Measurements from ENCODE around the gene LIX1.

The LIX1 gene

GRCh38 chr5:97124335-97124734, 18.1 kb downstream of the LIX1 start:
- Histone ChIP-seq H3K4me3 (ENCODE audit: low read length) (no peak overlapping the region), H3K9me3 (ENCODE audit: insufficient read depth, low read depth, low read length) (no peaks in the 10 kb centered on the region), H3K4me1 (ENCODE audit: insufficient read depth, low read length) (peaks cover 4% of the 10 kb centered on the region; the same call in 1 of the 2 replicates), H3K27ac (ENCODE audit: low read depth, low read length) (no peak overlapping the region), H3K36me3 (ENCODE audit: insufficient read depth, low read length) (no peaks in the 10 kb centered on the region; the same call in 1 of the 2 replicates), H3K9ac (ENCODE audit: low read depth, low read length) (no peak overlapping the region), H3K27me3 (ENCODE audit: insufficient read depth, low read length) (no peaks in the 10 kb centered on the region)
- WGBS, result 67% methylated on average over 2 of the region's 2 CpGs

GRCh38 chr5:97121848-97122247, 20.6 kb downstream of the LIX1 start:
- Histone ChIP-seq H3K9me3 (ENCODE audit: insufficient read depth, low read depth, low read length) (no peaks in the 10 kb centered on the region), H3K27ac (ENCODE audit: low read depth, low read length) (no peak overlapping the region), H3K4me1 (ENCODE audit: insufficient read depth, low read length) (peaks cover 4% of the 10 kb centered on the region; the same call in 1 of the 2 replicates), H3K9ac (ENCODE audit: low read depth, low read length) (no peak overlapping the region), H3K27me3 (ENCODE audit: insufficient read depth, low read length) (no peaks in the 10 kb centered on the region), H3K4me3 (ENCODE audit: low read length) (no peak overlapping the region), H3K36me3 (ENCODE audit: insufficient read depth, low read length) (no peaks in the 10 kb centered on the region; the same call in 1 of the 2 replicates)
- WGBS, result 90% methylated on average over 5 of the region's 5 CpGs

GRCh38 chr5:97120195-97120594, 22.2 kb downstream of the LIX1 start:
- H3K4me1 ChIP-seq (ENCODE audit: insufficient read depth, low read length), result peaks cover 4% of the 10 kb centered on the region; the same call in 1 of the 2 replicates
- no peak overlapping the region for H3K4me3 ChIP-seq (ENCODE audit: low read length)
- H3K9me3 ChIP-seq (ENCODE audit: insufficient read depth, low read depth, low read length), result no peaks in the 10 kb centered on the region
- 94% methylated on average over 2 of the region's 2 CpGs for WGBS
- no peaks in the 10 kb centered on the region; the same call in 1 of the 2 replicates for H3K36me3 ChIP-seq (ENCODE audit: insufficient read depth, low read length)
- no peaks in the 10 kb centered on the region for H3K27me3 ChIP-seq (ENCODE audit: insufficient read depth, low read length)
- H3K9ac ChIP-seq (ENCODE audit: low read depth, low read length), result no peak overlapping the region
- no peak overlapping the region for H3K27ac ChIP-seq (ENCODE audit: low read depth, low read length)

GRCh38 chr5:97119007-97119390, 23.4 kb downstream of the LIX1 start:
- H3K9me3 ChIP-seq (ENCODE audit: insufficient read depth, low read depth, low read length), result no peaks in the 10 kb centered on the region
- WGBS, result 91% methylated on average over 2 of the region's 2 CpGs
- no peak overlapping the region for H3K4me3 ChIP-seq (ENCODE audit: low read length)
- H3K27me3 ChIP-seq (ENCODE audit: insufficient read depth, low read length), result no peaks in the 10 kb centered on the region
- peaks cover 7% of the 10 kb centered on the region; the same call in 1 of the 2 replicates for H3K4me1 ChIP-seq (ENCODE audit: insufficient read depth, low read length)
- no peak overlapping the region for H3K9ac ChIP-seq (ENCODE audit: low read depth, low read length)
- no peaks in the 10 kb centered on the region; the same call in 1 of the 2 replicates for H3K36me3 ChIP-seq (ENCODE audit: insufficient read depth, low read length)
- no peak overlapping the region for H3K27ac ChIP-seq (ENCODE audit: low read depth, low read length)

- H3K27me3 ChIP-seq (ENCODE audit: insufficient read depth, low read length), result no peaks in the 10 kb centered on the region
- 83% methylated on average over 1 of the region's 2 CpGs for WGBS
- no peaks in the 10 kb centered on the region for H3K9me3 ChIP-seq (ENCODE audit: insufficient read depth, low read depth, low read length)
- H3K27ac ChIP-seq (ENCODE audit: low read depth, low read length), result no peak overlapping the region
- no peak overlapping the region for H3K9ac ChIP-seq (ENCODE audit: low read depth, low read length)
- 0 out of 2 replicates have a peak, but pooled peaks cover 6% of the 10 kb centered on the region for H3K4me1 ChIP-seq (ENCODE audit: insufficient read depth, low read length)
- H3K4me3 ChIP-seq (ENCODE audit: low read length), result no peak overlapping the region
- H3K36me3 ChIP-seq (ENCODE audit: insufficient read depth, low read length), result no peaks in the 10 kb centered on the region; the same call in 1 of the 2 replicates
These were observed 24.0 kb downstream of the LIX1 start for GRCh38 chr5:97118261-97119006.

GRCh38 chr5:97115932-97116331, 26.5 kb downstream of the LIX1 start:
- no peaks in the 10 kb centered on the region for H3K36me3 ChIP-seq (ENCODE audit: insufficient read depth, low read length)
- no peaks in the 10 kb centered on the region for H3K9me3 ChIP-seq (ENCODE audit: insufficient read depth, low read depth, low read length)
- H3K27ac ChIP-seq (ENCODE audit: low read depth, low read length), result no peak overlapping the region
- peaks cover 20% of the 10 kb centered on the region; the same call in 1 of the 2 replicates for H3K4me1 ChIP-seq (ENCODE audit: insufficient read depth, low read length)
- H3K27me3 ChIP-seq (ENCODE audit: insufficient read depth, low read length), result no peaks in the 10 kb centered on the region
- H3K4me3 ChIP-seq (ENCODE audit: low read length), result no peak overlapping the region
- WGBS, result 93% methylated on average over 9 of the region's 9 CpGs
- H3K9ac ChIP-seq (ENCODE audit: low read depth, low read length), result no peak overlapping the region

- WGBS, result 89% methylated on average over 5 of the region's 6 CpGs
- peaks cover 23% of the 10 kb centered on the region; the same call in 1 of the 2 replicates for H3K4me1 ChIP-seq (ENCODE audit: insufficient read depth, low read length)
- H3K9ac ChIP-seq (ENCODE audit: low read depth, low read length), result no peak overlapping the region
These were observed 30.2 kb downstream of the LIX1 start for GRCh38 chr5:97112230-97112629.

GRCh38 chr5:97111616-97112015, 30.8 kb downstream of the LIX1 start:
- Histone ChIP-seq H3K9me3 (ENCODE audit: insufficient read depth, low read depth, low read length) (no peaks in the 10 kb centered on the region), H3K27me3 (ENCODE audit: insufficient read depth, low read length) (no peaks in the 10 kb centered on the region), H3K4me3 (ENCODE audit: low read length) (no peak overlapping the region), H3K27ac (ENCODE audit: low read depth, low read length) (no peak overlapping the region), H3K4me1 (ENCODE audit: insufficient read depth, low read length) (peaks cover 23% of the 10 kb centered on the region; the same call in 1 of the 2 replicates), H3K9ac (ENCODE audit: low read depth, low read length) (no peak overlapping the region), H3K36me3 (ENCODE audit: insufficient read depth, low read length) (no peaks in the 10 kb centered on the region)
- 37% methylated on average over 3 of the region's 4 CpGs for WGBS

More at GRCh38 chr5:97112230-97112629, 30.2 kb downstream of the LIX1 start:
- H3K36me3 ChIP-seq (ENCODE audit: insufficient read depth, low read length), result no peaks in the 10 kb centered on the region
- no peaks in the 10 kb centered on the region for H3K9me3 ChIP-seq (ENCODE audit: insufficient read depth, low read depth, low read length)
- no peak overlapping the region for H3K4me3 ChIP-seq (ENCODE audit: low read length)
- no peaks in the 10 kb centered on the region for H3K27me3 ChIP-seq (ENCODE audit: insufficient read depth, low read length)
- no peak overlapping the region for H3K27ac ChIP-seq (ENCODE audit: low read depth, low read length)

- Histone ChIP-seq H3K27me3 (ENCODE audit: insufficient read depth, low read length) (no peaks in the 10 kb centered on the region), H3K27ac (ENCODE audit: low read depth, low read length) (no peak overlapping the region), H3K4me1 (ENCODE audit: insufficient read depth, low read length) (peaks cover 23% of the 10 kb centered on the region; the same call in 1 of the 2 replicates), H3K9ac (ENCODE audit: low read depth, low read length) (no peak overlapping the region), H3K9me3 (ENCODE audit: insufficient read depth, low read depth, low read length) (no peaks in the 10 kb centered on the region), H3K4me3 (ENCODE audit: low read length) (no peak overlapping the region), H3K36me3 (ENCODE audit: insufficient read depth, low read length) (no peaks in the 10 kb centered on the region)
- 63% methylated on average over 2 of the region's 5 CpGs for WGBS
These were observed 31.4 kb downstream of the LIX1 start for GRCh38 chr5:97111004-97111403.

GRCh38 chr5:97107318-97107717, 35.1 kb downstream of the LIX1 start:
- no peak overlapping the region for H3K27ac ChIP-seq (ENCODE audit: low read depth, low read length)
- H3K27me3 ChIP-seq (ENCODE audit: insufficient read depth, low read length), result no peaks in the 10 kb centered on the region
- no peaks in the 10 kb centered on the region; the same call in 1 of the 2 replicates for H3K36me3 ChIP-seq (ENCODE audit: insufficient read depth, low read length)
- WGBS, result 89% methylated on average over 7 of the region's 7 CpGs
- H3K9me3 ChIP-seq (ENCODE audit: insufficient read depth, low read depth, low read length), result no peaks in the 10 kb centered on the region
- no peak overlapping the region for H3K9ac ChIP-seq (ENCODE audit: low read depth, low read length)
- peaks cover 18% of the 10 kb centered on the region; the same call in 1 of the 2 replicates for H3K4me1 ChIP-seq (ENCODE audit: insufficient read depth, low read length)
- no peak overlapping the region for H3K4me3 ChIP-seq (ENCODE audit: low read length)

- Histone ChIP-seq H3K4me1 (ENCODE audit: insufficient read depth, low read length) (peaks cover 18% of the 10 kb centered on the region), H3K27me3 (ENCODE audit: insufficient read depth, low read length) (no peaks in the 10 kb centered on the region), H3K9ac (ENCODE audit: low read depth, low read length) (no peak overlapping the region), H3K27ac (ENCODE audit: low read depth, low read length) (no peak overlapping the region), H3K4me3 (ENCODE audit: low read length) (no peak overlapping the region), H3K36me3 (ENCODE audit: insufficient read depth, low read length) (no peaks in the 10 kb centered on the region; the same call in 1 of the 2 replicates), H3K9me3 (ENCODE audit: insufficient read depth, low read depth, low read length) (no peaks in the 10 kb centered on the region)
- WGBS, result 82% methylated on average over 2 of the region's 2 CpGs
These were observed 36.2 kb downstream of the LIX1 start for GRCh38 chr5:97106216-97106581.

Data from HUES64 (cell line).